Measurements from ENCODE around the gene PCDHA3.
"Not testable (repeated sequence)": the region's sequence is repeated elsewhere in the genome, so short reads cannot be mapped to it uniquely, and the experiment has no call there.

Gene PCDHA3

GRCh38 chr5:140821375-140822280 lies 20.8 kb downstream of the PCDHA3 start, which contains the start of gene PCDHA5:
Gene PCDHA5, plus strand, starts transcription at chr5:140821613.
- no peak for DNase-seq (ENCODE audit: low read depth)

DNA sequence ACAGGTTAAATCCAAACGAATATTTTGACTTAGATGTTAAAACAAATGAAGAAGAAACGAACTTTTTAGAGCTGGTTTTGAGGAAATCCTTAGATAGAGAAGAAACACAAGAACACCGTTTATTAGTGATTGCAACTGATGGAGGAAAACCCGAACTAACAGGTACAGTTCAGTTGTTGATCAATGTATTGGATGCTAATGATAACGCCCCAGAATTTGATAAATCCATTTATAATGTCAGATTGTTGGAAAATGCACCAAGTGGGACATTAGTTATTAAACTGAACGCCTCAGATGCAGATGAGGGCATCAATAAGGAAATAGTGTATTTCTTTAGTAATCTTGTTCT lies 21.4 kb downstream of the PCDHA3 start:
- no peak for DNase-seq (ENCODE audit: low read depth)

DNA sequence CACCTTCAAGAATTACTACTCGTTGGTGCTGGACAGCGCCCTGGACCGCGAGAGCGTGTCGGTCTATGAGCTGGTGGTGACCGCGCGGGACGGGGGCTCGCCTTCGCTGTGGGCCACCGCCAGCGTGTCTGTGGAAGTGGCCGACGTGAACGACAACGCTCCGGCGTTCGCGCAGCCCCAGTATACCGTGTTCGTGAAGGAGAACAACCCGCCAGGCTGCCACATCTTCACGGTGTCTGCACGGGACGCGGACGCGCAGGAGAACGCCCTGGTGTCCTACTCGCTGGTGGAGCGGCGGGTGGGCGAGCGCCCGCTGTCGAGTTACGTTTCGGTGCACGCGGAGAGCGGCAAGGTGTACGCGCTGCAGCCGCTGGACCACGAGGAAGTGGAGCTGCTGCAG lies 22.1 kb downstream of the PCDHA3 start:
- not testable (repeated sequence) for DNase-seq (ENCODE audit: low read depth)

DNA sequence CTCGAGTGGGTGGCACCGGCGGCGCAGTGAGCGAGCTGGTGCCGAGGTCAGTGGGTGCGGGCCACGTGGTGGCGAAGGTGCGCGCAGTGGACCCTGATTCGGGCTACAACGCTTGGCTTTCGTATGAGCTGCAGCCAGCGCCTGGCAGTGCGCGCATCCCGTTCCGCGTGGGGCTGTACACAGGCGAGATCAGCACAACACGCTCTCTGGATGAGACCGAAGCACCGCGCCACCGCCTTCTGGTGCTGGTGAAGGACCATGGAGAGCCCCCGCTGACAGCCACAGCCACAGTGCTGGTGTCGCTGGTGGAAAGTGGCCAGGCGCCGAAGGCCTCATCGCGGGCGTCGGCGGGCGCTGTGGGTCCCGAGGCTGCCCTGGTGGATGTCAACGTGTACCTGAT lies 22.6 kb downstream of the PCDHA3 start:
- no peak for DNase-seq (ENCODE audit: low read depth)

- no peak for DNase-seq (ENCODE audit: low read depth)
Observed at GRCh38 chr5:140827704-140828361, 27.0 kb downstream of the PCDHA3 start, which contains the start of gene PCDHA6. Gene PCDHA6, plus strand, starts transcription at chr5:140827960. Its CDS starts 132 bp downstream, at chr5:140828092.

DNA sequence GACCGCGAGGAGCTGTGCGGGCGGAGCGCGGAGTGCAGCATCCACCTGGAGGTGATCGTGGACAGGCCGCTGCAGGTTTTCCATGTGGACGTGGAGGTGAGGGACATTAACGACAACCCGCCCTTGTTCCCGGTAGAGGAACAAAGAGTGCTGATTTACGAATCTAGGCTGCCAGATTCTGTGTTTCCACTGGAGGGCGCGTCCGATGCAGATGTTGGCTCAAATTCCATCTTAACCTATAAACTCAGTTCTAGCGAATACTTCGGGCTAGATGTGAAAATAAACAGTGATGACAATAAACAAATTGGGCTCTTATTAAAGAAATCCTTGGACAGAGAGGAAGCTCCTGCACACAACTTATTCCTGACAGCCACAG lies 27.5 kb downstream of the PCDHA3 start:
- DNase-seq (ENCODE audit: low read depth), result no peak

DNA sequence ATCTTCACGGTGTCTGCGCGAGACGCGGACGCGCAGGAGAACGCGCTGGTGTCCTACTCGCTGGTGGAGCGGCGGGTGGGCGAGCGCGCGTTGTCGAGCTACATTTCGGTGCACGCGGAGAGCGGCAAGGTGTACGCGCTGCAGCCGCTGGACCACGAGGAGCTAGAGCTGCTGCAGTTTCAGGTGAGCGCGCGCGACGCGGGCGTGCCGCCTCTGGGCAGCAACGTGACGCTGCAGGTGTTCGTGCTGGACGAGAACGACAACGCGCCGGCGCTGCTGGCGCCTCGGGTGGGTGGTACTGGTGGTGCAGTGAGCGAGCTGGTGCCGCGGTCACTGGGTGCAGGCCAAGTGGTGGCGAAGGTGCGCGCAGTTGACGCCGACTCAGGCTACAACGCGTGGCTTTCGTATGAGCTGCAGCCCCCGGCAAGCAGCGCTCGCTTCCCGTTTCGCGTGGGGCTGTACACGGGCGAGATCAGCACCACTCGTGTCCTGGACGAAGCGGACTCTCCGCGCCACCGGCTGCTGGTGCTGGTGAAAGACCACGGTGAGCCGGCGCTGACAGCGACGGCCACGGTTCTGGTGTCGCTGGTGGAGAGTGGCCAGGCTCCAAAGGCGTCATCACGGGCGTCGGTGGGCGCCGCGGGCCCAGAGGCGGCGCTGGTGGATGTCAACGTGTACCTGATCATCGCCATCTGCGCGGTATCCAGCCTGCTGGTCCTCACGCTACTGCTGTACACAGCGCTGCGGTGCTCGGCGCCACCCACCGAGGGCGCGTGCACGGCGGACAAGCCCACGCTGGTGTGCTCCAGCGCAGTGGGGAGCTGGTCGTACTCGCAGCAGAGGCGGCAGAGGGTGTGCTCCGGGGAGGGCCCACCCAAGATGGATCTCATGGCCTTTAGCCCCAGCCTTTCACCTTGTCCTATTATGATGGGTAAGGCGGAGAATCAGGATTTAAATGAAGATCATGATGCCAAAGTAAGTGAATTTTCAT lies 28.9 kb downstream of the PCDHA3 start:
- DNase-seq (ENCODE audit: low read depth), result not testable (repeated sequence)

GRCh38 chr5:140833993-140834392 lies 33.1 kb downstream of the PCDHA3 start, which contains the start of gene PCDHA7:
Gene PCDHA7, plus strand, starts transcription at chr5:140834269. Its CDS starts 115 bp downstream, at chr5:140834384.
- no peak for DNase-seq (ENCODE audit: low read depth)

DNA sequence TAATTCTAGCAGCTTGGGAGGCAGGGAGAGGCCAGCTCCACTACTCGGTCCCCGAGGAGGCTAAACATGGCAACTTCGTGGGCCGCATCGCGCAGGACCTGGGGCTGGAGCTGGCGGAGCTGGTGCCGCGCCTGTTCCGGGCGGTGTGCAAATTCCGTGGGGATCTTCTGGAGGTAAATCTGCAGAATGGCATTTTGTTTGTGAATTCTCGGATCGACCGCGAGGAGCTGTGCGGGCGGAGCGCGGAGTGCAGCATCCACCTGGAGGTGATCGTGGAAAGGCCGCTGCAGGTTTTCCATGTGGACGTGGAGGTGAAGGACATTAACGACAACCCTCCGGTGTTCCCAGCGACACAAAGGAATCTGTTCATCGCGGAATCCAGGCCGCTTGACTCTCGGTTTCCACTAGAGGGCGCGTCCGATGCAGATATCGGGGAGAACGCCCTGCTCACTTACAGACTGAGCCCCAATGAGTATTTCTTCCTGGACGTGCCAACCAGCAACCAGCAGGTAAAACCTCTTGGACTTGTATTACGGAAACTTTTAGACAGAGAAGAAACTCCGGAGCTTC lies 33.7 kb downstream of the PCDHA3 start:
- DNase-seq (ENCODE audit: low read depth), result not testable (repeated sequence)

- no peak for DNase-seq (ENCODE audit: low read depth)
Observed at GRCh38 chr5:140835622-140836510, 35.0 kb downstream of the PCDHA3 start.

DNA sequence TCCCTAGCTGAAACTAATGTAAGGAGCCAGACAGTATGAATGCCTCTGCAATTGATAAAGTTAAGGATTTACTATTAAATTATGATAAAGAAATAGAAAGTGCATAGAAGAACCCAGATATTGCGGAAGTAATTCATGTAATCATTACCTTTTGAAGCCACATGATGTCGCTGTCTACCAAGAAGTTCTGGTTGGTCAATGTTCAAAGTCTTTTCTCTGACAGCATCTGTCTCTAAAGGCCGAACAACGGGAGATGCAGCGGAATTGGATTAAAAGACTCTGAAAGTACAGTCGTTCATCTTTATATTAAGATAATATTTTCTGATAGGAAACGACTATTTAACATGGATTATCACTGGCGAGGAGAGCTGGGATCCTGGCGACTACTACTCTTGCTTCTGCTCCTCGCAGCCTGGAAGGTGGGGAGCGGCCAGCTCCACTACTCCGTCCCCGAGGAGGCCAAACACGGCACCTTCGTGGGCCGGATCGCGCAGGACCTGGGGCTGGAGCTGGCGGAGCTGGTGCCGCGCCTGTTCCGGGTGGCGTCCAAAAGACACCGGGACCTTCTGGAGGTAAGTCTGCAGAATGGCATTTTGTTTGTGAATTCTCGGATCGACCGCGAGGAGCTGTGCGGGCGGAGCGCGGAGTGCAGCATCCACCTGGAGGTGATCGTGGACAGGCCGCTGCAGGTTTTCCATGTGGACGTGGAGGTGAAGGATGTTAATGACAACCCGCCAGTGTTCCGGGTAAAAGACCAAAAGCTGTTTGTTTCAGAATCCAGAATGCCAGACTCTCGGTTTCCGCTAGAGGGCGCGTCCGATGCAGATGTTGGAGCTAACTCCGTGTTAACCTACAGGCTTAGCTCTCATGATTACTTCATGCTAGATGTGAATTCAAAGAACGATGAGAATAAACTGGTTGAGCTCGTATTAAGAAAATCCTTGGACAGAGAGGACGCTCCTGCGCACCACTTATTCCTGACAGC lies 40.4 kb downstream of the PCDHA3 start, which contains the start of gene PCDHA8:
PCDHA8 (plus strand) TSS at position 210 of the 985 bp plus-strand sequence; CDS start at position 345, 135 bp downstream.
- DNase-seq (ENCODE audit: low read depth), result no peak

- DNase-seq (ENCODE audit: low read depth), result no peak
Observed at GRCh38 chr5:140842798-140843733, 42.2 kb downstream of the PCDHA3 start.

- not testable (repeated sequence) for DNase-seq (ENCODE audit: low read depth)
Observed at GRCh38 chr5:140848139-140849102, 47.6 kb downstream of the PCDHA3 start, which contains the start of gene PCDHA9. Gene PCDHA9, plus strand, starts transcription at chr5:140848382. Its CDS starts 114 bp downstream, at chr5:140848496.

- not testable (repeated sequence) for DNase-seq (ENCODE audit: low read depth)
Observed at GRCh38 chr5:140849831-140850634, 49.2 kb downstream of the PCDHA3 start.
